GM18868 (cell line): ENCODE measurements around the gene NFIB.

Experiments
- ATAC-seq: cut with Tn5 transposase; IDR thresholded peaks from one replicate; pipeline ENCODE4 v1.9.1; 2021; ENCODE audit warnings: mild to moderate bottlenecking, moderate library complexity; ENCODE audit not compliant: unreplicated experiment

NFIB gene

DNA sequence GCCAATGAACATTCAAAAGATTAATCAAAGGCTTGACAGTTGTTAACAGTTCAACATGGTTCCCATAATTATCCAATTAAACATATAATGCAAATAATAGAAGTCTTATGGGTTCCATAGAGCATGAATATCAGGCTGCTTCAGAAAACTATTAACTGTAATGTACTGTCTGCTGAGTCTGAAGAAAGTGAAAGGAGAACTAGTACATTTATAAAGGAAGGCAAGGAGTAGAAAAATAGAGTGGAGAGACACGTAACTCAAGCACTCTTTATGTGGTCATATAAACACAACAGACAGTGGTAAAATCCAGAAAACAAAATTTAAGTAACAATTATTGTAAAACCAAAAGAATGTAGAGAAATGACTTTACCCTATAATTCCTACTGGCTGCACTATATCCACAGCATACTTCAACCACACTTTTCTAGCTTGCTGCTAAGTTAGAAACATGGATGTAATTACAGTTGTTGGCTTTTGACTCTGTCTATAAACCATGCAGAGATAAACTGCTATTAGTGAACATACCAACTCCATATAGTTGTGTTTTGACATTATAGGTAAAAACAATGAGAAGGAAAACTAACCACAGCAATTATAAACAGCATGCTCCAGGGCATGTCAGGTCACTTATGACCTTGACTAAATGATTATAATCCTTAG is 32.7 kb downstream of the NFIB start:
- no peak for ATAC-seq

DNA sequence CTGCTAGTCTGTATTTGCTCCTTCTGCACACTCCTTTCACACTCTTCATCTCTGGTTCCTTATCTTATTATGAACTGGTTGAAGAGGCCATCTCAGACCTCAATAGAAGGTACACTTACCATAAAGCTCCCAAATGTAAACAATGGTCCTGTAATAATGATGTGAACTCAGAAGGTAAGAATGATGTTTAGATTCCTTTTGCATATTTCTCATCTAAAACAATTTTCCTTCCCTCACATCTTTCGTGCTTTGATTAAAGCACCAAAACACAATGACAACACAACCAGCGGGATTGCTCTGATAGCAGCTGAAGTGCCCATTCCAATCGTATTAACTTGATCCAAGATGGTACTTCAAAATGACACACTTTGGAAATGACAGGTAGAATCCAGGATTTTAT is 34.3 kb downstream of the NFIB start:
- ATAC-seq = no peak

DNA sequence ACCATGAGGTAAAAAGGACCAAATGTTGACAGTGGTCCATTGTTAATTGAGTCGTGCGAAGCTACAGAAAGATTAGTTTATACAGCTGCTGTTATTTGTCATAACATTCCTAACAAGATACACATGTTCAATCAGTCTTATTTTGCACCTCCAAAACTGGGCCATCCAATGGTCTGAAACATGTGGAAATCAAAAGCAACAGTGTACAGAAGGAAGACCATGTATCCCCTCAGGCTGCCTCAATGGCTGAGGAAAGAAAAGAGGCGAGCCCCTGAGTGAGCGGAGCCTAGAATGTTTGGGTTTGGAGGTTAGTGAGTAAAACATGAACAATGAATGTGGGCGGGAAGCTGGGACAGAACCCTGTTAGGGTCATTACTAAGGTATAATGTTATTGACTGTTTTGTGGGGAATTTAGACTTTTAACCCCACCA is 35.6 kb downstream of the NFIB start:
- no peak for ATAC-seq

GRCh38 chr9:14277761-14278160 is 36.2 kb downstream of the NFIB start:
- ATAC-seq = no peak

GRCh38 chr9:14277244-14277643 is 36.7 kb downstream of the NFIB start:
- ATAC-seq = no peak

DNA sequence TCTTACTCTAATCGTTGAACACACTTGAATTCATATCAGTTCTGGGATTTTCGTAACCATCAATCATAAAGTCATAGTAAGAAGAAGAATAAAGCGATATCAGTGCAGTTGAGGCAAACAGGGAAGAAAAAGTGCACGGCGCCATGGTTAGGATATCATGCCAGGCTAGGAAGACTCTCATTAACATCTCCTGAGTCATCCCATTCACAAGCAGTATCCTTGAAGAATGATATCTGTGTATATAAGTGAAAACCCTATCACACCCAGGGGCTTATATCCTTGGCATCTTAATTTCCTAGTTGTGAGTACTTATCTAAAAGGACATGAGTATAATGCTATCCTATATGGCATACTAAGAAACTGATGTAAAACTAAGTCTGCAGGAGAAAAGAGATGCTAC is 38.6 kb downstream of the NFIB start:
- ATAC-seq = no peak

- no peak for ATAC-seq
These were observed 40.2 kb downstream of the NFIB start for GRCh38 chr9:14273696-14274121.

DNA sequence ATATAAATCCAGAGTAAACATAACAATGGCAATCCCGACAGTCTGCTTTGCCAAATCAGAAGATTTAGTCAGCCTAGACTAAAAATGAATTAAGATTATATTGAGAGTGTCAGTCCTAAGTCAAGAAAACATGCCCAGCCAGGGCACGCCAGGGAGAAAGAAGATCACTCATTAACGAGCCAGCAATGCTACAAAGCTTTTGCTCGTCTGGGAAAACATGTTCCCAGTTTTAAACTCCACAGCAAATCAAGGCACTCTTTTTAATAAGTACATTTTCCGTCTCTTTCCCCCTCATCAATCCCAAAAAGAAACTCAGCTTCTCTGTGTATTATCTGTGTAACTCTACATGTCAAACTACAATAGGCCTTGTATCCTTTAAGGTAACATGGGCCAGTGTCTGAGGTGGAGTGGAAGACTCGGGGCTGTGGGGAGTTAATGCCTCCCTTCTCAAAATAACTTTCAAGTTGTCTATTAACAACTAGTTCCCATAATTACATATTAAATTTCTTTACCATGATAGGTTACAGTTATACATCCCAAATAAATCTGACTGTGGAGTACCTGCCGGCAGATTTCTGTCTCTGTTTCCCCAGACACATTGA is 40.9 kb downstream of the NFIB start:
- ATAC-seq = no peak

DNA sequence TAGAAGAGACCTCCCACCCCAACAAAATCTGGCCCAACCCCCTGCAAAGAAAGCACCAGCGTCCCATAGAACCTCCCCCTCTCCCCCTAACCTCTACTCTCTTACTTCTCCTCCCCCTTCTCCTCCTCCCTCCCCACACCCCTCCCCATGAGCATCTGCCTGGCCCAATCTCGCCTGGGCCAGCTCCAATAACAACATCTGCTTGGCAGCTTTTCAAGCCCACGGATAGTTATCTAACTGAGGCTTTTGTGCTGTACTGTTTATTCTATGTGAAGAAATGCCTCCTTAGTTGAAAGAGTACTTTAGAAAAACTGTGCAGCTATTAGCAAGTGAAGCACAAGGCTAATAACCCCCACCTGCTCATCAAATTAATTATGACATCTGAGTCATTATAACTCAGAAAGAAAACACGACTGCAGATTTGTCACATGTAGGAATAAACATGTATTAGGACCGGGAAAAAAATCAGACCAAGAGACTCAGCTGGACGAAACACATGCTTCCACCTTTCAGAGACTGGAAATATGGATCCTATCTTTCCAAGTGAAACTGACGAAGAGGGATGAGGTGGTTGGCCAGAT is 42.8 kb downstream of the NFIB start:
- ATAC-seq = no peak

- no peak for ATAC-seq
These were observed 43.4 kb downstream of the NFIB start for GRCh38 chr9:14270358-14271092.

GRCh38 chr9:14269916-14270315 is 44.0 kb downstream of the NFIB start:
- ATAC-seq = no peak

DNA sequence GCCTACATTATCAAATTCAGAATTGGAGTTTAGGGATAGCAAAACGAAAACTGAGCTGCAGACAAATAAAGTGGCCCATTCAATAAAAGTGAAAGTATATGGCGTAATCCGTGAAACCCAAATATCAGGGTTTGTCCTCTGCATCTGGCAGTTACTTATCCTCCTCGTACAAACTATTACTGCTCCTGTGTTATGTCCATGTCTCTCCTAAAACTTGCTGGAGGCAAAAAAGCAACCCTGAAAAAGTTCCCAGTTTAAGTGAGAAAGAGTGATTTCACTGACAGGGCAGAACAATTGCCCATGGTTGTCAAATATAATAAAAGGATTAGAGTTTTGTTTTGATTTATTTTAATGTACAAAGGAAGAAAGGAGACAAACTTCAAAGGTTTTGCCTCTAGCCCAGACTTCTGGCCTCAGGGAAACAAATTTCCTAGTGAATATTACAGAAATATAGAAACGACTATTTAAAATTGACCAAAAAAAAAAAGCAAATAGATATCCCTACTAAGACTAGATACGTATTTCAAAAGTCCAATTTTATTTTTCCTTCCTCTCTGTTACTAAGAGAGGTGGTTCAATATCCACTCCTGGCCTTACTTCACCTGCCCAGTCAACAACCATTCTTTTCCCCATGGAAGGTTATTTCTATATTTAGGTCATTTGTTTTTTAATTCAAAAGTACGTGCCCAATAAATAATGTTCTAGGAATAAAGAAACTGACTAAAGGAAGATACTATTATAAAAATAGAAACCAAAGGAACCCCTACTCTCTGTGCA is 50.0 kb downstream of the NFIB start:
- no peak for ATAC-seq

DNA sequence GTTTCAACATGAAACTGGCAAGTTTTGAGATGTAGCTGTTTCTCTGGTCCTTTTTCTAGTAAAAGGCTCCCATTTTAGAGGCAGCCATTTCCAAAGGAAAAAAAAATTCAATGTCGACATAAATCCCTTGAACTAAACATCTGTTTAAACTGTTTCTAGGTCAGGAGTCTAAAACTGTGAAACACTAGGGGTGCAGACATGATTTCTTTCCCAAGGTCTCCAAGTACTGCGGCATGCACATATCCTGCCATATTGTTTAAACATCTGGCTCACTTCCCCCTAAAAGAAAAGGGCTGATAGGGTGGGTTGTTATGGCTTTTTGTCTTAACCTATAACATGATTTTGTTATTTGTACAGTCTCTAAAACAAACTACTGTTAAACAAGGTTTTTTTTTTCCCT is 51.1 kb downstream of the NFIB start:
- no peak for ATAC-seq

DNA sequence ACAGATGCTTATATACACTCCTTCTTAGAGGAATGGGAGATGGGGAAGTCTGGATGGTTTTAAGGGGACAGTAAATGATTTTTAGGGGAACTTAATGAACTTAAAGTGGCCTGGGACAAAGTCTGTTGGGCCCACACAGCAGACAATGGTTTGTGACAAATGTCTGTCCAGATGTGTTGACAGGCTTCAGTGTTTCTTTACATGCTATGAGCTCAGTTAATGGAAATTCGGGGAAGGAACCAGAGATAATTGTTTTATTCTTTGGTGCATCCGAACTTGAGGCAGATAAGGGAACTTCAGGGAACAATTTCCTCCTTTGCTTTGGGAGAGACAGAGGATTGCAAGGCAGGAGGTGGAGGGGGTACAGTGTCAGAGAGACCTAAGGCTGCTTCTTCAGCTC is 52.3 kb downstream of the NFIB start:
- ATAC-seq = no peak

DNA sequence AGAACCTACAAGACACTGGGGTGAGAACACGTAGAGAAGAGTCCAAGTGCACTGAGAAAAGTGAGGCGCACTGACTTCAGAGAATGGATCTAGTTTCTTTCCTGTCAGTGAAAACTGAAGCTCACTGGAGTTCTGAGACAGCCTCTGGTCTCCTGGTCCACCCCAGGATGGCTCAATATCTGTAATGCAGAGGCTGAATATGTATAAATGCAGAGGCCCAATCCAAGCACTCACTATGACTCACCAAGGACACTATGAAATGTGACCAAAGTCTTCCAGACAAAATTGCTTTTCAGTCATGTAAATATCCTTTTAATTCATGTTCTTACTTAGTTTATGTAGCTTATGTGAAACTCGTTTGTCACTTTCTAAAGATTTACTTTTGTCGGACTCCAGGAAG is 53.8 kb downstream of the NFIB start:
- ATAC-seq = no peak

- ATAC-seq = no peak
These were observed 55.2 kb downstream of the NFIB start for GRCh38 chr9:14258660-14259239.

GRCh38 chr9:14258156-14258555 is 55.8 kb downstream of the NFIB start:
- ATAC-seq = no peak

DNA sequence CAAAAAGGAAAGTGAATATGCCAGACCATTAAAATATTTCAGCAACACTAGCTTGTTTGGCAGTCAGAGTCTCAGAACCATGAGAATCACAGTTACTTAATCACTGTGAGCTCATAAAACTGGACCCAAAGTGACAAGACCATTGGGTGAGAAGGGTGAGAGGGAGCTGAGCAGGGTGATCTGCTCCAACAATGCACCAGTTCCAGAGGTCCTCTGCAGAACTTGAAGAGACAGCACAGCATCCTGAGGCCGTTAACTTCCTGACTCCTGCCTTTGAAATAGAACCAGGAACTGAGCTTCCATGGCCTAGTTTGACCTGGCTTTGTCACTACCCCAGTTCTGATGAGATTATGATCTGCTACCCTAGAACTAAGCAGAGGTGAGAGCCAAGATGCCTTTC is 57.4 kb downstream of the NFIB start:
- no peak for ATAC-seq

DNA sequence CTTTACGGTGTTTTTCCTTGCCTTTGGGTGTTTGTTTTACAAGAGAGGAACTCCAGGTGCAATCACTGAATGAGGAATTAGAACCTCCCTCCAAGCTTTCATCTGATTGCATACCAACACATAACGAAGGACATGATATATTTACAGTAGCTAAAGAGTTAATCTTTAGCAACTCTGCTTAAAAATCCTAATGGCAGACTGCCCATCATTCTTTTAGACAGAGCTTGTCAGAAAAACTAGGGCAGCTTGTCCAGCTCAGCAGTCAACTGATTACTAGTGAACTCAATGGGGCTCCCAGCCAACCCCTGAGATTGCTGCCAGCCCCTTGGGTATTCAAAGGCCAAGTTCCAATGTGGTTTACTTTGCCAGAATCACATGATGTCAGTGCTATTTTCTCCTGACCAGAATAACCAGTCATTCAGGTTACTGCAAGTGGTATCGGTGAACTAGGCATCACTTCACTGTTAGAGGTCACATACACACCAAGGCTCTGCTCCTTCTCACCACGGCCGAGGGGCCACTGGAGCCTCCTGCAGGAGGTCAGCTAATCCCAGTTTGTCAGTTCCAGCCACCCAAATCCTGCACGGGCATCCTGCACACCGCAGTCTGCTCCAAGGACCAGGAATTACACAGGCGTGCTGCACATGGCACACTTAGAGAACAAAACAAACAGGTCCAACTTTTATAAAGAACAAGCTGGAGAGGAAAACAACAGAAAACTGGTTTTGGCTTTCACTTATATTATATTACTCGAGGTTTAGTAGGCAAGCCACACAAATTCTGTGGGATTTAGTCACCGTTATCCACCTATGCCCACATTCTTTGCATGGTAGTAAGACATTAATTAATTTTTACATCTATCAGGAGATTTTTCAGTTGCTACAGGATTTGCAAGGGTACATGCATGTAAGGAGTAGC is 62.5 kb downstream of the NFIB start:
- ATAC-seq = no peak

DNA sequence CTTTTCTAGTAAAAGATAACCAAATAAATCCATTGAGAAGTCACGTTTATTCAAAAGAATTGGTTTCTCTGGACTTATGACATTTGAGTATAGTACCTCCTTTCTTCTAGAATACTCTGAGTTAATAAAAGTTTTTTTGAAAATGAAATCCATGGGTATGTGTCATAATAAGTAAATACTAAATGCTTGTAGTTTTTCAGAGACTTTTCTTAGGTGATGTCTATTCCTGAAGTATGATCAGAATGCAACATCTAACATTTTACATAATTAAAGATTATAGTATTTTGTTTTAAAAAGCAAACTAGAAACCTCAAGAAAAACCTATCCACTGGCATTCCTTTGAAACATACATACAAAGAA is 63.2 kb downstream of the NFIB start:
- ATAC-seq = no peak
